SK-N-SH treated with all-trans-retinoic acid at 6 μM for 48 hours (cell line): ENCODE measurements around the gene CEP68.
A peak's percentile ranks its signal among the peaks of the same experiment; 100 is the strongest.

Experiments used
- ATAC-seq: fragments of 200-7000 bp; cut with Tn5 transposase; 3 replicates; pipeline ENCODE4 v1.9.1; 2020; ENCODE audit warnings: mild to moderate bottlenecking, moderate library complexity
- BACH2 ChIP-seq: fragments of 250-450 bp; sonication (Bioruptor Pico); IDR thresholded peaks from 2 replicates; pipeline ENCODE4 v1.9.0; 2021; ENCODE audit warnings: mild to moderate bottlenecking, borderline replicate concordance
- CSDC2 ChIP-seq: fragments of 250-450 bp; sonication (Bioruptor Pico); IDR thresholded peaks from 2 replicates; pipeline ENCODE4 v1.5.0; 2020; ENCODE audit warnings: mild to moderate bottlenecking, moderate library complexity
- CSRNP3 ChIP-seq: fragments of 250-450 bp; sonication (Bioruptor Pico); IDR thresholded peaks from 2 replicates; pipeline ENCODE4 v1.5.1; 2021; ENCODE audit warnings: mild to moderate bottlenecking, moderate library complexity
- ESRRG ChIP-seq: fragments of 250-450 bp; sonication (Bioruptor Pico); IDR thresholded peaks from 2 replicates; pipeline ENCODE4 v1.6.1; 2021; ENCODE audit warnings: mild to moderate bottlenecking
- GLIS3 ChIP-seq: fragments of 250-450 bp; sonication (Bioruptor Pico); IDR thresholded peaks from 2 replicates; pipeline ENCODE4 v1.5.0; 2020; ENCODE audit warnings: mild to moderate bottlenecking, moderate library complexity
- ISL1 ChIP-seq: fragments of 250-450 bp; sonication (Bioruptor Pico); IDR thresholded peaks from 2 replicates; pipeline ENCODE4 v2.1.2; 2022; ENCODE audit warnings: mild to moderate bottlenecking, moderate library complexity
- OSR1 ChIP-seq: fragments of 250-450 bp; sonication (Bioruptor Pico); IDR thresholded peaks from 2 replicates; pipeline ENCODE4 v1.8.0; 2022; ENCODE audit warnings: moderate library complexity, mild to moderate bottlenecking, inconsistent platforms
- POU6F1 ChIP-seq: fragments of 250-450 bp; sonication (Bioruptor Pico); IDR thresholded peaks from 2 replicates; pipeline ENCODE4 v1.8.0; 2021; ENCODE audit warnings: low read depth, mild to moderate bottlenecking, moderate library complexity, borderline replicate concordance
- PPARA ChIP-seq: fragments of 250-450 bp; sonication (Bioruptor Pico); IDR thresholded peaks from 2 replicates; pipeline ENCODE4 v1.5.0; 2020; ENCODE audit warnings: mild to moderate bottlenecking, borderline replicate concordance
- RARB ChIP-seq: fragments of 250-450 bp; sonication (Bioruptor Pico); IDR thresholded peaks from 2 replicates; pipeline ENCODE4 v1.8.0; 2021; ENCODE audit warnings: mild to moderate bottlenecking, moderate library complexity
- SNAI2 ChIP-seq: fragments of 250-450 bp; sonication (Bioruptor Pico); IDR thresholded peaks from 2 replicates; pipeline ENCODE4 v1.5.0; 2020; ENCODE audit warnings: mild to moderate bottlenecking, moderate library complexity
- TCF4 ChIP-seq: fragments of 250-450 bp; sonication (Bioruptor Pico); IDR thresholded peaks from 2 replicates; pipeline ENCODE4 v1.8.0; 2021; ENCODE audit warnings: mild to moderate bottlenecking, moderate library complexity, borderline replicate concordance
- TOX ChIP-seq: fragments of 250-450 bp; sonication (Bioruptor Pico); IDR thresholded peaks from 2 replicates; pipeline ENCODE4 v1.8.0; 2021; ENCODE audit warnings: mild to moderate bottlenecking, moderate library complexity, borderline replicate concordance
- TSHZ2 ChIP-seq: fragments of 250-450 bp; sonication (Bioruptor Pico); IDR thresholded peaks from 2 replicates; pipeline ENCODE4 v1.5.0; 2020; ENCODE audit warnings: mild to moderate bottlenecking, moderate library complexity
- ZC3H10 ChIP-seq: fragments of 250-450 bp; sonication (Bioruptor Pico); IDR thresholded peaks from 2 replicates; pipeline ENCODE4 v1.5.1; 2021; ENCODE audit warnings: mild to moderate bottlenecking, moderate library complexity
- ZFP3 ChIP-seq: fragments of 250-450 bp; sonication (Bioruptor Pico); IDR thresholded peaks from 2 replicates; pipeline ENCODE4 v1.5.0; 2020; ENCODE audit warnings: mild to moderate bottlenecking, moderate library complexity
- ZFP30 ChIP-seq: fragments of 450-650 bp; formaldehyde crosslinking; IDR thresholded peaks from 2 replicates; pipeline ENCODE4 v1.5.0; 2022; ENCODE audit warnings: mild to moderate bottlenecking, moderate library complexity
- ZNF565 ChIP-seq: fragments of 450-650 bp; formaldehyde crosslinking; conservative IDR thresholded peaks from 2 replicates; pipeline ENCODE4 v1.5.0; 2020; ENCODE audit warnings: low read depth, mild to moderate bottlenecking, moderate library complexity
- ZNF70 ChIP-seq: fragments of 450-650 bp; formaldehyde crosslinking; IDR thresholded peaks from 2 replicates; pipeline ENCODE4 v1.5.0; 2020; ENCODE audit warnings: mild to moderate bottlenecking, moderate library complexity
- ZNF8 ChIP-seq: fragments of 450-650 bp; formaldehyde crosslinking; IDR thresholded peaks from 2 replicates; pipeline ENCODE4 v1.5.0; 2020; ENCODE audit warnings: mild to moderate bottlenecking, moderate library complexity
- TF ChIP-seq, protein P1 (sequence below): fragments of 250-450 bp; sonication (Bioruptor Pico); IDR thresholded peaks from 2 replicates; pipeline ENCODE4 v1.5.1; 2020; ENCODE audit warnings: low read depth, mild to moderate bottlenecking, moderate library complexity

Gene CEP68

DNA sequence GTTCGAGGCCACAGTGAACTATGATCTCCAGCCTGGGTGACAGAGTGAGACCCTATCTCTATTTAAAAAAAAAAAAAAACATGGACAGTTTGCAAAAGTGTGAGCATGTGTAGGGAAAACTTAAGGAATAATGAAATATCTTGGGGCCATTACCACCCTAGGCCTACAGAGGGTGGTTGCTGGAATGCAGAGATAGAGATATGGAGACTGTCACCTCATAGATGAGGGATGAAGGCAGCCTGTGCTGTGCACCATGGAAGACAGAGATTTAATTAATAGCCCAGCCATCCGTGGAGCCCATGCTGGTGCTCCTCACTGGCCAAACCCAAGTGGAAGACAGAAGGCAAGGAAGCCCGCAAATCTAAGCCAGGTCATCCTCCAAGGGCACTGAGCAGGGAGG is 16.6 kb upstream of the CEP68 start:
- TF ChIP-seq ISL1 = no peak
- TF ChIP-seq ZC3H10 = no peak
- TF ChIP-seq POU6F1 (CRISPR knock-in tag) = no peak
- TF ChIP-seq PPARA (CRISPR knock-in tag) = no peak
- TF ChIP-seq, protein P1, sequence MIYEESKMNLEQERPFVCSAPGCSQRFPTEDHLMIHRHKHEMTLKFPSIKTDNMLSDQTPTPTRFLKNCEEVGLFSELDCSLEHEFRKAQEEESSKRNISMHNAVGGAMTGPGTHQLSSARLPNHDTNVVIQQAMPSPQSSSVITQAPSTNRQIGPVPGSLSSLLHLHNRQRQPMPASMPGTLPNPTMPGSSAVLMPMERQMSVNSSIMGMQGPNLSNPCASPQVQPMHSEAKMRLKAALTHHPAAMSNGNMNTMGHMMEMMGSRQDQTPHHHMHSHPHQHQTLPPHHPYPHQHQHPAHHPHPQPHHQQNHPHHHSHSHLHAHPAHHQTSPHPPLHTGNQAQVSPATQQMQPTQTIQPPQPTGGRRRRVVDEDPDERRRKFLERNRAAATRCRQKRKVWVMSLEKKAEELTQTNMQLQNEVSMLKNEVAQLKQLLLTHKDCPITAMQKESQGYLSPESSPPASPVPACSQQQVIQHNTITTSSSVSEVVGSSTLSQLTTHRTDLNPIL (CRISPR knock-in tag) = no peak
- TF ChIP-seq GLIS3 (CRISPR knock-in tag) = no peak
- TF ChIP-seq BACH2 (CRISPR knock-in tag) = no peak
- TF ChIP-seq ZNF70 (CRISPR knock-in tag) = no peak
- TF ChIP-seq TSHZ2 (CRISPR knock-in tag) = no peak
- no peak for TF ChIP-seq SNAI2 (CRISPR knock-in tag)
- no peak for TF ChIP-seq ZFP30 (CRISPR knock-in tag)
- no peak for TF ChIP-seq ZFP3 (CRISPR knock-in tag)
- no peak for TF ChIP-seq RARB
- TF ChIP-seq ESRRG = no peak
- 0 out of 3 replicates have a peak, but pooled peaks have one; percentile 10 for ATAC-seq

- peak; percentile 100 for ATAC-seq
- no peak for TF ChIP-seq TCF4
- no peak for TF ChIP-seq ISL1
- no peak for TF ChIP-seq OSR1 (CRISPR knock-in tag)
- TF ChIP-seq ZC3H10 = no peak
- TF ChIP-seq CSRNP3 = no peak
- no peak for TF ChIP-seq TOX (CRISPR knock-in tag)
- TF ChIP-seq PPARA (CRISPR knock-in tag) = no peak
- TF ChIP-seq ZFP30 (CRISPR knock-in tag) = no peak
- TF ChIP-seq ZNF8 (CRISPR knock-in tag) = no peak
- TF ChIP-seq GLIS3 (CRISPR knock-in tag) = no peak
- no peak for TF ChIP-seq CSDC2 (CRISPR knock-in tag)
- TF ChIP-seq ZNF565 (CRISPR knock-in tag) = no peak
- TF ChIP-seq, all 23 proteins: peak for 0
These were observed 15.6 kb upstream of the CEP68 start for GRCh38 chr2:65040400-65041261.

- TF ChIP-seq TSHZ2 (CRISPR knock-in tag) (no peak), ZFP30 (CRISPR knock-in tag) (no peak), SNAI2 (CRISPR knock-in tag) (no peak), GLIS3 (CRISPR knock-in tag) (no peak), PPARA (CRISPR knock-in tag) (no peak), ESRRG (no peak), ISL1 (no peak), ZNF70 (CRISPR knock-in tag) (no peak), POU6F1 (CRISPR knock-in tag) (no peak), RARB (no peak), OSR1 (CRISPR knock-in tag) (no peak)
- TF ChIP-seq, protein P1 (CRISPR knock-in tag) = no peak
- no peak for ATAC-seq
These were observed 13.2 kb upstream of the CEP68 start for GRCh38 chr2:65043001-65043400.
